SHP77 (cell line): ENCODE results near the gene CMC1.
"Not testable (repeated sequence)": the region's sequence is repeated elsewhere in the genome, so short reads cannot be mapped to it uniquely, and the experiment has no call there.

Source experiments
- DNase-seq, 2 experiments: peaks; one replicate each; lab custom pipeline; 2025; lab: John Stamatoyannopoulos, UW

CMC1 gene

GRCh38 chr3:28241221-28242160 lies at the start of gene CMC1:
CMC1 (plus strand) TSS chr3:28241619; CDS start chr3:28241794, 175 bp downstream.
- peak; percentile 94 to 97 for DNase-seq

GRCh38 chr3:28198161-28198560 lies 43.3 kb upstream of the CMC1 start:
- DNase-seq: no peak

GRCh38 chr3:28198974-28199373 lies 42.4 kb upstream of the CMC1 start:
- DNase-seq: no peak

DNA sequence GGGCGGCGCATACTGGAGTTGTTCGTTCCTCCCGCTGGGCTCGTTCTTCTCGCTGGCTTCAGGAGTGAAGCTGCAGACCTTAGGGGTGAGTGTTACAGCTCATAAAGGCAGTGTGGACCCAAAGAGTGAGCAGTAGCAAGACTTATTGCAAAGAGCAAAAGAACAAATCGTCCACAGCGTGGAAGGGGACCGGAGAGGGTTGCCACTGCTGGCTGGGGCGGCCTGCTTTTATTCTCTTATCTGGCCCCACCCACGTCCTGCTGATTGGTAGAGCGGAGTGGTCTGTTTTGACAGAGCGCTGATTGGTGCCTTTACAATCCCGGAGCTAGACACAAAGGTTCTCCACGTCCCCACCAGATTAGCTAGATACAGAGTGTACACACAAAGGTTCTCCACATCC lies 41.8 kb upstream of the CMC1 start:
- DNase-seq: not testable (repeated sequence)

GRCh38 chr3:28200366-28200848 lies 41.0 kb upstream of the CMC1 start:
- not testable (repeated sequence) for DNase-seq

DNA sequence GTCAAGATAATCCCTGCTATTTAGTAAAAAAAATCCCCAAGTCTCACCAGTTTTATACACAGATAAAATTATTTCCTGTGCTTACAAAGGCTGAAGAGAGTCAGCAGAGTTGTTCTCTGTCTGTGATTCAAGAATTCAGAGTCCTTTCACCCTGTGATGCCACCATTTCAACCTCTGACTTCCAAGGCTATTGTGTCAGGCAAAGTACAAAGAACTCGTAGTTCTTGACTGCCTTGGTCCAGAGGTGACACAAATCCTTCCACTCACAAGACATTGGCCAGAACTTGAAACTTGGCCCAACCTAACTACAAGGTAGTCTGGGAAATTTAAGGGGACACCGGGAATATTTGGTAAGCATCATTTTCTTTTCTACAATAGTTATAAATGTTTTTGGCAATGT lies 34.9 kb upstream of the CMC1 start:
- no peak for DNase-seq

DNA sequence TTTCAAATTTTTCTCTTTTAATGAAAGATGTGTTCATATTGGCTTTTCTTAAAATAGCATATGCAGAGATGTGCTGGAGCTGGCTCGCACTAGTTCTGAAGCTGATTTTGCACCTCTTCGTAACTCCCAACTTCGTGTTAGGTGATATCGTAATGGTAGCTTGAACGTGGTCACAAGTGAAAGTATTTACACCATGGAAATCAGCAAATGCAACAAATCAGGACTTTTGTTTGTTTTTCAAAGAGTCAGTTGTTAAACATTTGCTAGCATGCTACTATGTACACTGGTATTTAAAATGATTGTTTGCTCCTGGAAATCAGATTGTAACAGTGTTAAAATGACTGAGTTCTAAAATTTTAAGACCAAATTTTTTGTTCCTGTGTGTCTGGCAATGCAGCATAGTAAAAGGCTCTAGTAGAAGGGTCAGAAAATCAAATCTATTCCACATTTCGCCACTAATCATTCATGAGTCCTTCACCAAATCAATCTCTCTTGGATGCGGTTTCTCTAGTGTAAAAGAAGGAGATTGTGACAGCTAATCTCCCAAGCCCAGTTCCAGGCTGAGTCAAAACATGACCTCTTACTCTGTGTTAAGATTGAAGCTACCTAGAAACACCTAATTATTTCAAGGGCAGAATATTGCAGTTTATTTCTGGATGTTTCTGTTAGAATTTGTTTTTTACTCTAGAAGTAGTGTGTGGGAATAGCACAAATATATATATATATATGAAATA lies 34.3 kb upstream of the CMC1 start:
- DNase-seq: no peak

- no peak for DNase-seq
Measured at GRCh38 chr3:28210968-28211713, 30.3 kb upstream of the CMC1 start.

- no peak for DNase-seq
Measured at GRCh38 chr3:28212681-28213080, 28.7 kb upstream of the CMC1 start.

DNA sequence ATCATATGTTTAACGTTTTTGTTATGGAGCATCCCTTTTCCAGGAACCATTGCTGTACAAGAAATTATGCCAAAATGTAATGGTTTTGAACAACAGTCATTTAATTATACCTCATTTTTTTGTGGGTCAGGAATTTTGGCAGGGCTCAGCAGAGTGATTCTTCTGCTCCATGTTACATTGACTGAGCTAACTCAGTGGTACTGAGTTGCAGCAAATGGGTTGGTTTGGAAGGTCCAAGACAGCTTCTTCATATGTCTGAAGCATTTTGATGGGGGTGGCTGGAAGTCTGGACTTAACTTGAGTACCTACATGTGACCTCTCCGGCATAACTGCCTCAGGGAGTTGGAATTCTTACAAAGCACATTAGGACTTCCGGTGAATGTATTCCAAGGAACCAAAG lies 26.0 kb upstream of the CMC1 start:
- DNase-seq: no peak

- DNase-seq: no peak
Measured at GRCh38 chr3:28218071-28218916, 23.1 kb upstream of the CMC1 start.

DNA sequence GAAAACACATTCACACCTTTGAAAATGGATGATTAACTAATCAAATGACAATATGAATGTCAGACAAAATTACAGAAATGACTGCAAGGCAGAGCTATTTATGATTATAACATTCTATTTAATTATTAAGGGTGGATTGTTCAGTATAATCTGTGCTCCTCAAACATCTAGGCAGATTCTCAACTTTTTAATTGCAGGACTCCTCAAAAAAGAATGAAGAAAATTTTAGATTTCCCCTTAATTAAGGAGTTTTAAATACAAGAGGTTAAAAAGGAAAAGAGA lies 22.6 kb upstream of the CMC1 start:
- no peak for DNase-seq

- DNase-seq: no peak
Measured at GRCh38 chr3:28224430-28224829, 17.0 kb upstream of the CMC1 start.

- DNase-seq: no peak
Measured at GRCh38 chr3:28226020-28226419, 15.4 kb upstream of the CMC1 start.

GRCh38 chr3:28228623-28229022 lies 12.8 kb upstream of the CMC1 start:
- no peak for DNase-seq

DNA sequence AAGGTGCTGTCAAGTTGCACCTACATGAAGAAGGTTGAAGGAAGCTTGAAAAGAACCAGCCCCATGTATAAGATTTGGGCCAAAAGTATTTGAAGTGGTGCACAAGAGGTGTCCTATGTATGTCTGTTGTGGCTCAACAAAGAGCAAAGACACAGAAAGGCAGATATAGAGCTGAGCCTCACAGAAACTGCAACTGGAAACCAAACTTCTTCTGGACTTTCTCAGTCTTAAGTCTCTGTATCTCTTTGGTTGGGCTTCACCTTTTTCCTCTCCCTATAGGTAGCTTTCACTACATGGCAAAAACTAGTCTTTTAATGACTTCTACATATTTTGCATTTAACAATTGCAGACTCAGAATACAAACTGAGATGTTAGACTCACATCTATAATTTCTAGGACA lies 8.8 kb upstream of the CMC1 start:
- DNase-seq: no peak

- no peak for DNase-seq
Measured at GRCh38 chr3:28234454-28234853, 7.0 kb upstream of the CMC1 start.

GRCh38 chr3:28239108-28239507 lies 2.3 kb upstream of the CMC1 start:
- no peak for DNase-seq

DNA sequence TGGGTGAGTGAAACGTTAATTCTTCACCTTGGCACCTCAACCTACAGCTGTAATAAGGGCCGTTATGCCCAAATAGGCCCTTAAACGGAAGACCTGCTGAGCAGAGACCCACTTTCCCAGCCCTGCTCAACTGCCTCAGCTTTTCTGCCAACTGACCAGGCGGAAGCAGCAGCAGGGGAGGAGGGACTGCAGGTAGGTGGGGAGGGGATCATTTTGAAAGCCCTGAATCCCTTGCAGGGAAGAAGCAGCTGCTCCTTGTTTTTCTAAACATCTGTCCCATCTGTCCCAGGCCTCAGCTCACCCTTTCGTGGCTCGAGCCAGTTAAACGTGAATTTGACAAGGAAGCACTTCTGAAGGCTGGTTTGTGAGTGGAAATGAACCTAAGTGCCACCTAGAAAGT lies 978 bp upstream of the CMC1 start:
- DNase-seq: peak; percentile 36 to 52

DNA sequence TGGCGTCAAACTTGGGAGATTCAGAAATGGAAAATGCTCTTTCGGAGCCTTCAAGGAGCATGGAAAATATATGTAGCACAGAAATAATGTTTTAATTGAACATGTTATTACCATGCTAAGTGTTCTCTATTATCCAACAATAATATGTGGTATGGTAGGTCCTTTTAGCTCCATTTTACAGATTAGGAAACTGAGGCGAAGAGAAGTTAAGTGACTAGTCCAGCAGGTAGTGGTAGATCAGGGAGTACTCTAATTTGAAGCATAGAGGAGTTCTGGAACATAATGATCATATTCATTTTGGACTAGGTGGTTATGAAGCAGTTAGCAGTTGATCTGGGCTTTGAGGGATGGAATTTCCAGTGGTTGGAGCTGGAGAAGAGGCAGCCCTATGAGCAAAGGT lies 1.1 kb downstream of the CMC1 start:
- DNase-seq: no peak

- no peak for DNase-seq
Measured at GRCh38 chr3:28243424-28244106, 2.1 kb downstream of the CMC1 start.
